ENCODE data around the gene PAPLN. TPM values are rescaled to one million over a fixed set of nuclear protein-coding genes. Genes with fewer than 3 reads are reported as not detected.

PAPLN gene
- polyA plus RNA-seq, 3 donors, result 0.58 to 2.8 (median 0.73) TPM

GRCh38 chr14:73227812-73228781 lies 9.2 kb upstream of the PAPLN start:
- peak overlapping the region in 1 of 2 donors; percentile 14 for H3K27ac ChIP-seq (ENCODE audit: low read depth in 1 of 2, low read length in 2 of 2)

More at GRCh38 chr14:73227812-73228781, 9.2 kb upstream of the PAPLN start:
- Histone ChIP-seq H3K79me2 (ENCODE audit: insufficient read depth, low read length) (no peaks in the 10 kb centered on the region), H4K20me1 (ENCODE audit: insufficient read depth, low read length) (peaks cover 50% of the 10 kb centered on the region), H2AFZ (ENCODE audit: insufficient read depth, low read depth, low read length, poor library complexity, severe bottlenecking) (no peak overlapping the region), H3K9me3 (replicated peaks in 1 of 2; ENCODE audit: control insufficient read depth in 1 of 2, insufficient read depth in 1 of 2, low read length in 2 of 2) (no peaks in the 10 kb centered on the region), H3K27me3 (ENCODE audit: control insufficient read depth in 2 of 2, insufficient read depth in 2 of 2, low read length in 2 of 2) (peaks cover under 1 to 7% of the 10 kb centered on the region in 2 donors), H3K9ac (ENCODE audit: insufficient read depth, low read length, poor library complexity, severe bottlenecking) (no peak overlapping the region), H3K4me3 (replicated peaks in 1 of 3; ENCODE audit: low read depth in 2 of 3, low read length in 3 of 3) (no peak overlapping the region), H3K4me1 (ENCODE audit: control insufficient read depth in 1 of 2, insufficient read depth in 2 of 2, low read length in 2 of 2) (no peaks in the 10 kb centered on the region), H3K36me3 (replicated peaks in 1 of 2; ENCODE audit: control insufficient read depth in 1 of 2, insufficient read depth in 2 of 2, low read length in 2 of 2) (peaks cover 38 to 63% of the 10 kb centered on the region in 2 donors), H3K4me2 (replicated peaks; ENCODE audit: extremely low read depth, low read length, poor library complexity, severe bottlenecking) (no peak overlapping the region)
- Mint-ChIP-seq H3K27me3 (ENCODE audit: low read depth in 3 of 3) (peaks cover 4 to 17% (median 7%) of the 10 kb centered on the region in 3 donors), H3K27ac (peak overlapping the region; percentile 26 to 86 (median 71)), H3K4me1 (peaks cover 5% of the 10 kb centered on the region), H3K36me3 (peaks cover 49 to 61% of the 10 kb centered on the region in 2 donors), H3K9me3 (peaks cover 0 to 2% (median 0%) of the 10 kb centered on the region in 7 donors), H3K4me3 (no peak overlapping the region)
- DNase-seq, result peak; percentile 15 to 68 (median 30)
- TF ChIP-seq CTCF (IDR thresholded peaks at IDR 0.05), result no peak
- WGBS (ENCODE audit: insufficient coverage), result 75% methylated on average over 18 of the region's 25 CpGs
- intact Hi-C loops (cut with micrococcal nuclease), result no loop called here
